Neuronal stem cell (in vitro differentiated cells): ENCODE data around the gene KCTD16.

ENCODE experiments used
- DNase-seq: peaks from one replicate; pipeline ENCODE4 v3.0.0-alpha.2; 2013; ENCODE audit warnings: low spot score
- H2AFZ ChIP-seq: one replicate; pipeline ENCODE4 v1.6.1; 2013; ENCODE audit warnings: mild to moderate bottlenecking, low read length, inconsistent platforms
- H2AK5ac ChIP-seq: 2 replicates; pipeline ENCODE4 v1.6.1; 2013; ENCODE audit warnings: low read depth, mild to moderate bottlenecking, inconsistent platforms, low read length, moderate library complexity, mixed read lengths
- H2BK120ac ChIP-seq: 2 replicates; pipeline ENCODE4 v1.6.1; 2013; ENCODE audit warnings: low read depth, mild to moderate bottlenecking, inconsistent platforms, low read length, moderate library complexity, mixed read lengths
- H2BK12ac ChIP-seq: one replicate; pipeline ENCODE4 v1.6.1; 2013; ENCODE audit warnings: low read length, inconsistent platforms
- H2BK15ac ChIP-seq: 2 replicates; pipeline ENCODE4 v1.6.1; 2013; ENCODE audit warnings: mild to moderate bottlenecking, low read length, inconsistent platforms, mixed read lengths
- H2BK5ac ChIP-seq: one replicate; pipeline ENCODE4 v1.6.1; 2013; ENCODE audit warnings: inconsistent platforms, mild to moderate bottlenecking, low read length, moderate library complexity
- H3K14ac ChIP-seq: one replicate; pipeline ENCODE4 v1.6.1; 2013; ENCODE audit warnings: low read length, inconsistent platforms
- H3K18ac ChIP-seq: 2 replicates; pipeline ENCODE4 v1.6.1; 2013; ENCODE audit warnings: low read length, inconsistent platforms
- H3K23ac ChIP-seq: 2 replicates; pipeline ENCODE4 v1.6.1; 2013; ENCODE audit warnings: low read depth, mild to moderate bottlenecking, mixed read lengths, low read length, inconsistent platforms; ENCODE audit not compliant: poor library complexity
- H3K27ac ChIP-seq: replicated peaks from 3 replicates; pipeline ENCODE4 v1.5.1; 2013; ENCODE audit warnings: low read length, inconsistent platforms
- H3K27me3 ChIP-seq, 3 experiments: 2 replicates each; pipeline ENCODE4 v1.6.1; 2013; ENCODE audit warnings: low read length in 3 of 3, mild to moderate bottlenecking in 2 of 3, inconsistent platforms in 1 of 3, low read depth in 1 of 3, mixed read lengths in 1 of 3, moderate library complexity in 1 of 3; ENCODE audit not compliant: control insufficient read depth in 3 of 3, insufficient read depth in 3 of 3
- H3K36me3 ChIP-seq, 2 donors: replicated peaks in 1 of 2; 2 replicates each; pipeline ENCODE4 v1.6.1; 2013; ENCODE audit warnings: low read length in 2 of 2; ENCODE audit not compliant: control insufficient read depth in 2 of 2, insufficient read depth in 2 of 2
- H3K4ac ChIP-seq: 2 replicates; pipeline ENCODE4 v1.6.1; 2013; ENCODE audit warnings: inconsistent platforms, mild to moderate bottlenecking, low read length, moderate library complexity
- H3K4me1 ChIP-seq, 2 donors: 1 replicate in 1 of 2; 2 replicates in 1 of 2; pipeline ENCODE4 v1.6.1; 2013; ENCODE audit warnings: low read length in 2 of 2, low read depth in 1 of 2; ENCODE audit not compliant: control insufficient read depth in 2 of 2, insufficient read depth in 1 of 2
- H3K4me2 ChIP-seq: one replicate; pipeline ENCODE4 v1.6.1; 2013; ENCODE audit warnings: mild to moderate bottlenecking, low read length, inconsistent platforms; ENCODE audit not compliant: insufficient read depth, poor library complexity, severe bottlenecking
- H3K4me3 ChIP-seq, 2 donors: 2 replicates each; pipeline ENCODE4 v1.5.1; 2013; ENCODE audit warnings: low read length in 2 of 2, mild to moderate bottlenecking in 2 of 2, inconsistent platforms in 1 of 2, moderate library complexity in 1 of 2
- H3K79me1 ChIP-seq: one replicate; pipeline ENCODE4 v1.6.1; 2013; ENCODE audit warnings: low read depth, mild to moderate bottlenecking, inconsistent platforms, low read length, moderate library complexity
- H3K9ac ChIP-seq: one replicate; pipeline ENCODE4 v1.6.1; 2013; ENCODE audit warnings: mild to moderate bottlenecking, low read depth, low read length, inconsistent platforms; ENCODE audit not compliant: poor library complexity
- H3K9me3 ChIP-seq, 2 donors: replicated peaks in 1 of 2; 2 replicates each; pipeline versions ENCODE3 to v1.6.1; 2013; ENCODE audit warnings: low read length in 2 of 2, mild to moderate bottlenecking in 2 of 2, inconsistent platforms in 1 of 2, low read depth in 1 of 2, mixed read lengths in 1 of 2, moderate library complexity in 1 of 2; ENCODE audit not compliant: control insufficient read depth in 2 of 2, insufficient read depth in 1 of 2
- H4K8ac ChIP-seq: one replicate; pipeline ENCODE4 v1.6.1; 2013; ENCODE audit warnings: low read depth, mild to moderate bottlenecking, inconsistent platforms, low read length, moderate library complexity
- H4K91ac ChIP-seq: one replicate; pipeline ENCODE4 v1.6.1; 2013; ENCODE audit warnings: low read length, low read depth, mild to moderate bottlenecking, inconsistent platforms; ENCODE audit not compliant: poor library complexity
- WGBS, 2 donors: extraction: QIAGEN DNeasy Blood & Tissue Kit; methylation state at CpG; one replicate each; pipeline ENCODE4 v1.1.7; 2013; ENCODE audit warnings: missing lambda C conversion rate in 2 of 2, mixed read lengths in 1 of 2; ENCODE audit not compliant: insufficient read length in 2 of 2, insufficient replicate concordance in 1 of 2; ENCODE audit errors: extremely low coverage in 2 of 2; 5-methylcytosine and 5-hydroxymethylcytosine counted together

The KCTD16 gene

GRCh38 chr5:144485540-144485939, 314.9 kb downstream of the KCTD16 start:
- Histone ChIP-seq H3K23ac (no peak overlapping the region), H3K27ac (no peak overlapping the region), H3K9ac (no peak overlapping the region), H2AK5ac (no peak overlapping the region), H3K14ac (no peak overlapping the region), H2BK12ac (no peak overlapping the region), H3K9me3 (peaks cover 0 to 3% of the 10 kb centered on the region in 2 donors), H3K4me2 (no peak overlapping the region), H3K4me1 (peaks cover 0 to 4% of the 10 kb centered on the region in 2 donors), H3K4me3 (no peak overlapping the region), H4K8ac (no peak overlapping the region), H2BK120ac (no peak overlapping the region), H3K79me1 (no peaks in the 10 kb centered on the region), H3K4ac (no peak overlapping the region), H4K91ac (no peak overlapping the region), H2AFZ (no peak overlapping the region), H3K27me3 (no peaks in the 10 kb centered on the region), H2BK5ac (no peak overlapping the region), H3K18ac (no peak overlapping the region), H2BK15ac (no peak overlapping the region), H3K36me3 (no peaks in the 10 kb centered on the region)
- no peak for DNase-seq
- WGBS, 2 donors = no CpG with 5 or more reads among the region's 2 CpGs

- Histone ChIP-seq H3K9ac (no peak overlapping the region), H3K4ac (no peak overlapping the region), H3K27ac (no peak overlapping the region), H3K79me1 (no peaks in the 10 kb centered on the region), H2BK12ac (no peak overlapping the region), H3K18ac (no peak overlapping the region), H2BK5ac (no peak overlapping the region), H3K4me3 (no peak overlapping the region), H3K23ac (no peak overlapping the region), H2AFZ (no peak overlapping the region), H3K9me3 (peaks cover 0 to 3% of the 10 kb centered on the region in 2 donors), H2AK5ac (no peak overlapping the region), H2BK15ac (no peak overlapping the region), H3K4me1 (peaks cover 0 to 4% of the 10 kb centered on the region in 2 donors), H4K8ac (no peak overlapping the region), H3K14ac (no peak overlapping the region), H2BK120ac (no peak overlapping the region), H3K4me2 (no peak overlapping the region), H3K27me3 (no peaks in the 10 kb centered on the region), H4K91ac (no peak overlapping the region), H3K36me3 (no peaks in the 10 kb centered on the region)
- DNase-seq = no peak
- no CpG with 5 or more reads among the region's 1 CpG for WGBS, 2 donors
Measured at GRCh38 chr5:144487207-144487606, 316.5 kb downstream of the KCTD16 start.

GRCh38 chr5:144487761-144488160, 317.1 kb downstream of the KCTD16 start:
- Histone ChIP-seq H3K36me3 (no peaks in the 10 kb centered on the region), H3K79me1 (no peaks in the 10 kb centered on the region), H3K4ac (no peak overlapping the region), H3K14ac (no peak overlapping the region), H3K18ac (no peak overlapping the region), H3K4me3 (no peak overlapping the region), H2AFZ (no peak overlapping the region), H3K4me2 (no peak overlapping the region), H4K91ac (no peak overlapping the region), H4K8ac (no peak overlapping the region), H2BK15ac (no peak overlapping the region), H3K9me3 (peaks cover 0 to 5% of the 10 kb centered on the region in 2 donors), H2BK5ac (no peak overlapping the region), H3K27ac (peak overlapping the region; percentile 16), H3K4me1 (peaks cover 0 to 4% of the 10 kb centered on the region in 2 donors), H3K23ac (no peak overlapping the region), H2BK12ac (no peak overlapping the region), H3K27me3 (no peaks in the 10 kb centered on the region), H2AK5ac (no peak overlapping the region), H2BK120ac (no peak overlapping the region), H3K9ac (no peak overlapping the region)
- no peak for DNase-seq

GRCh38 chr5:144503123-144503522, 332.4 kb downstream of the KCTD16 start:
- H2BK15ac ChIP-seq = no peak overlapping the region
- no peak overlapping the region for H3K18ac ChIP-seq
- no peaks in the 10 kb centered on the region for H3K27me3 ChIP-seq
- no peak overlapping the region for H3K9ac ChIP-seq
- H4K91ac ChIP-seq = no peak overlapping the region
- no peak overlapping the region for H3K4me3 ChIP-seq
- WGBS, 2 donors = no CpG with 5 or more reads among the region's 2 CpGs
- H3K23ac ChIP-seq = no peak overlapping the region
- H3K36me3 ChIP-seq = no peaks in the 10 kb centered on the region
- no peak overlapping the region for H2AFZ ChIP-seq
- H3K4me2 ChIP-seq = no peak overlapping the region
- H3K9me3 ChIP-seq = no peaks in the 10 kb centered on the region
- no peak overlapping the region for H2AK5ac ChIP-seq
- no peak overlapping the region for H2BK5ac ChIP-seq
- H2BK120ac ChIP-seq = no peak overlapping the region
- no peak for DNase-seq
- H3K4ac ChIP-seq = no peak overlapping the region
- no peak overlapping the region for H4K8ac ChIP-seq
- H2BK12ac ChIP-seq = no peak overlapping the region
- peaks cover 3% of the 10 kb centered on the region in 2 donors for H3K4me1 ChIP-seq
- no peaks in the 10 kb centered on the region for H3K79me1 ChIP-seq
- H3K14ac ChIP-seq = no peak overlapping the region
- no peak overlapping the region for H3K27ac ChIP-seq
